ENCODE results near the gene FAM83F. TPM values are rescaled to one million over a fixed set of nuclear protein-coding genes. Genes with fewer than 3 reads are reported as not detected.

FAM83F gene
- total and polyA plus RNA-seq, 3 experiments from 2014 or later: 0.01 to 0.51 (median 0.33) TPM

- no peaks in the 10 kb centered on the region for H3K9me3 ChIP-seq (ENCODE audit: low read length)
- no peak overlapping the region for H3K4me3 ChIP-seq (ENCODE audit: low read length)
- Mint-ChIP-seq H3K27me3 (peaks cover 3 to 5% of the 10 kb centered on the region in 2 donors), H3K4me1 (peaks cover 0 to 4% (median 1%) of the 10 kb centered on the region in 3 donors), H3K36me3 (no peaks in the 10 kb centered on the region), H3K27ac (no peak overlapping the region), H3K4me3 (no peak overlapping the region), H3K9me3 (no peaks in the 10 kb centered on the region)
- no peaks in the 10 kb centered on the region for H3K4me1 ChIP-seq (ENCODE audit: insufficient read depth, low read length)
- H3K27me3 ChIP-seq (ENCODE audit: insufficient read depth, low read length, poor library complexity, severe bottlenecking): no peaks in the 10 kb centered on the region
- DNase-seq: no peak
- H3K36me3 ChIP-seq (ENCODE audit: insufficient read depth, low read length): no peaks in the 10 kb centered on the region
- H3K27ac ChIP-seq (ENCODE audit: low read depth, low read length): no peak overlapping the region
- ChIA-PET POLR2A (no interaction called here), CTCF (interaction anchor here (0.8 kb wide), 1 partner anchor 72 kb away, joined by 3 read pairs; no protein-coding TSS in a partner anchor)
Observed at GRCh38 chr22:40030026-40030757, 35.4 kb downstream of the FAM83F start.

- no peaks in the 10 kb centered on the region for H3K9me3 ChIP-seq (ENCODE audit: low read length)
- no peaks in the 10 kb centered on the region for H3K27me3 ChIP-seq (ENCODE audit: insufficient read depth, low read length, poor library complexity, severe bottlenecking)
- H3K36me3 ChIP-seq (ENCODE audit: insufficient read depth, low read length): no peaks in the 10 kb centered on the region
- ChIA-PET CTCF (interaction anchor here (0.9 kb wide), 1 partner anchor 495 kb away, joined by 3 read pairs; no protein-coding TSS in a partner anchor), POLR2A (no interaction called here)
- Mint-ChIP-seq H3K36me3 (no peaks in the 10 kb centered on the region), H3K9me3 (no peaks in the 10 kb centered on the region), H3K27me3 (peaks cover 3 to 5% of the 10 kb centered on the region in 2 donors), H3K4me1 (peaks cover 0 to 4% (median 1%) of the 10 kb centered on the region in 3 donors), H3K4me3 (no peak overlapping the region), H3K27ac (no peak overlapping the region)
- no peak overlapping the region for H3K27ac ChIP-seq (ENCODE audit: low read depth, low read length)
- no peak for DNase-seq
- no peak overlapping the region for H3K4me3 ChIP-seq (ENCODE audit: low read length)
- H3K4me1 ChIP-seq (ENCODE audit: insufficient read depth, low read length): no peaks in the 10 kb centered on the region
Observed at GRCh38 chr22:40030758-40031095, 36.0 kb downstream of the FAM83F start.

DNA sequence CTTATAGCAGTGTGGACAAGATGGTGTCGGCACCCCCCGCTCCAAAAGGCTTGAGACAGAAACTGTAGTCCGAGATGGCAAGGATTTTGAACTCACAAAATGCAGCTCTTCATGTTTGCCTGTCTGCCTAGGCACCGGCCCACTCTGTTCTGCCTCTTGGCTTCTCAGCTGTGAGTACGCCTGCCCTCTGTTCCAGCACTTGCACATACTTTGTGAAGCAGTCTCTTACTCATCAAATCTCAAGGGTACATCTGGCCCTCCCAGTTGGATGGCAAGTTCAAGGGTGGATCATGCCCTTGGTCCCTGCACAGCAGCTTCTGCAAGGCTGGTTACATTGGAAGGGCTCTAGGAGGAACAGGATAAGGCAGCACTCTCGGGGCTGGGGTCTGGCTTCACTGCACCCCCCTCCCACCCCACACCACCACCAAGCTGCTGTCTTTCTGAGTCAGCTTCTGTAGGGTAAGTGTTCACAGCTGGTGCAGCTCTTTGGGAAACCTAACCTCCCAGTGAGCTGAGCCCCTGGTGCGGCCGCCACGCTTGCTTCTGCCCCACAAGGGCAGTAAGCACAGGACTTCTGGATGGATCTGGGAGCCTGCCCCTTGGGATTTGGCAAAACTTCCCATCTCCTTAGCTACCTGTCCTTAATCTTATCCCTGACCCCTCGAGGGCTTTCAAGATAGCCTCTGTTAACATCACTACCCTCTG, 37.2 kb downstream of the FAM83F start:
- H3K4me1 Mint-ChIP-seq: peaks cover 0 to 4% (median 1%) of the 10 kb centered on the region in 3 donors
- Histone ChIP-seq H3K9me3 (ENCODE audit: low read length) (no peaks in the 10 kb centered on the region), H3K36me3 (ENCODE audit: insufficient read depth, low read length) (no peaks in the 10 kb centered on the region), H3K27me3 (ENCODE audit: insufficient read depth, low read length, poor library complexity, severe bottlenecking) (no peaks in the 10 kb centered on the region), H3K4me3 (ENCODE audit: low read length) (no peak overlapping the region), H3K4me1 (ENCODE audit: insufficient read depth, low read length) (no peaks in the 10 kb centered on the region), H3K27ac (ENCODE audit: low read depth, low read length) (no peak overlapping the region)
- H3K9me3 Mint-ChIP-seq: no peaks in the 10 kb centered on the region
- ChIA-PET CTCF (interaction anchor here (0.7 to 1.2 kb wide), 2 partner anchors 85 to 316 kb away, joined by 3 to 4 read pairs; no protein-coding TSS in a partner anchor), POLR2A (interaction anchor here (0.6 kb wide), 1 partner anchor 12 kb away, joined by 4 read pairs; no protein-coding TSS in a partner anchor)
- no peak overlapping the region for H3K4me3 Mint-ChIP-seq
- H3K27me3 Mint-ChIP-seq: peaks cover 7 to 8% of the 10 kb centered on the region in 2 donors
- H3K27ac Mint-ChIP-seq: no peak overlapping the region
- no peak for DNase-seq
- no peaks in the 10 kb centered on the region for H3K36me3 Mint-ChIP-seq

- POLR2A ChIA-PET: interaction anchor here (1.5 kb wide), 1 partner anchor 9 kb away, joined by 4 read pairs; no protein-coding TSS in a partner anchor
- no peaks in the 10 kb centered on the region for H3K36me3 Mint-ChIP-seq
- H3K27me3 Mint-ChIP-seq: peaks cover 17 to 21% of the 10 kb centered on the region in 2 donors
Observed at GRCh38 chr22:40033586-40034380, 39.0 kb downstream of the FAM83F start.

DNA sequence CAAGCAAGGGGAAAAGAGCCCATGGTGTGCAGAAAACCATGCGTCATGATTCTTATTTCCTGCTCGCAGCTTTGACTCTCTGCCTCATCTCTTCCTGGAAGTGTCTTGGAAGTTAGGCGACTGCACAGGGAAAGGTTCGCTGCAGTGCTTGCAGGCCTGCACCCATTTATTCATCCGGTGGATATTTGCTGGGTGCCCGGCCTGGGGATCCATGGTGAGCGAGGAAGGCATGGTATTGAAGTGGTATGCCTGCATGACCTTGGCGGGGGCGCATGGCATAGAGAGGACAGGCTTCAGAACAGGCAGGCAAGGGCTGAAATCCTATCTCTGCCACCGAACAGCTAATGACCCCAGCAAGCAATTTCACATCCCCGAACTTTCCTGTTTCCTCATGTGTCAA, 40.6 kb downstream of the FAM83F start:
- no peak overlapping the region for H3K27ac ChIP-seq (ENCODE audit: low read depth, low read length)
- peaks cover 5% of the 10 kb centered on the region for H3K27me3 ChIP-seq (ENCODE audit: insufficient read depth, low read length, poor library complexity, severe bottlenecking)
- H3K4me3 ChIP-seq (ENCODE audit: low read length): no peak overlapping the region
- Mint-ChIP-seq H3K27me3 (peaks cover 20 to 32% of the 10 kb centered on the region in 2 donors), H3K9me3 (no peaks in the 10 kb centered on the region), H3K36me3 (no peaks in the 10 kb centered on the region), H3K4me1 (peaks cover 0 to 4% (median 1%) of the 10 kb centered on the region in 3 donors), H3K27ac (no peak overlapping the region), H3K4me3 (no peak overlapping the region)
- H3K4me1 ChIP-seq (ENCODE audit: insufficient read depth, low read length): no peaks in the 10 kb centered on the region
- H3K9me3 ChIP-seq (ENCODE audit: low read length): no peaks in the 10 kb centered on the region
- ChIA-PET CTCF (interaction anchor here (0.7 to 2.2 kb wide), 5 partner anchors 9 to 501 kb away, joined by 3 to 14 read pairs (median 4); partner anchors contain the start of gene GRAP2), POLR2A (no interaction called here)
- no peaks in the 10 kb centered on the region for H3K36me3 ChIP-seq (ENCODE audit: insufficient read depth, low read length)
- DNase-seq: no peak

More at GRCh38 chr22:40033586-40034380, 39.0 kb downstream of the FAM83F start:
- H3K4me3 ChIP-seq (ENCODE audit: low read length): no peak overlapping the region
- no peak for DNase-seq
- no peaks in the 10 kb centered on the region for H3K9me3 Mint-ChIP-seq
- H3K4me1 ChIP-seq (ENCODE audit: insufficient read depth, low read length): no peaks in the 10 kb centered on the region
- peaks cover 5% of the 10 kb centered on the region for H3K27me3 ChIP-seq (ENCODE audit: insufficient read depth, low read length, poor library complexity, severe bottlenecking)
- H3K36me3 ChIP-seq (ENCODE audit: insufficient read depth, low read length): no peaks in the 10 kb centered on the region
- no peak overlapping the region for H3K4me3 Mint-ChIP-seq
- peaks cover 0 to 4% (median 1%) of the 10 kb centered on the region in 3 donors for H3K4me1 Mint-ChIP-seq
- CTCF ChIA-PET: interaction anchor here (0.6 to 2.2 kb wide), 3 partner anchors 9 to 495 kb away, joined by 3 to 14 read pairs (median 4); no protein-coding TSS in a partner anchor
- peak overlapping the region in 1 of 8 donors; percentile 17 for H3K27ac Mint-ChIP-seq
- no peaks in the 10 kb centered on the region for H3K9me3 ChIP-seq (ENCODE audit: low read length)
- H3K27ac ChIP-seq (ENCODE audit: low read depth, low read length): no peak overlapping the region

DNA sequence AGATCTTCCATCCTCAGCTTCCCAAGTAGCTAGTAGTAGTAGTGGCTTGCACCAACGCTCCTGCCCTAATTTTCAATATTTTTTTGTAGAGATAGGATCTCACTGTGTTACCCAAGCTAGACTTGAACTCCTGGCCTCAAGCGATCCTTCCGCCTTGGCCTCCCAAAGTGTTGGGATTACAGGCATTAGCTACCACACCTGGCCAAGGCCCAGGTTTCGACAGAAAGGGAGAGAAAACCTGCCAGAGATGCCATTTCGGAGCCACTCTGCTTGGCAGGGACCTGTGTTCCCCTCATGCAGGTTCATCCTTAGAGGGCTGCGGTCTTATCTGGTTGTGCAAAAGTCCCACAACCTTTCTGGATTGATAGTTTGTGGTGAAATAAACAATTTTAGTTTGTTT, 41.4 kb downstream of the FAM83F start:
- no peaks in the 10 kb centered on the region for H3K9me3 ChIP-seq (ENCODE audit: low read length)
- Mint-ChIP-seq H3K4me1 (no peaks in the 10 kb centered on the region), H3K4me3 (no peak overlapping the region), H3K36me3 (no peaks in the 10 kb centered on the region), H3K27me3 (peaks cover 20 to 32% of the 10 kb centered on the region in 2 donors), H3K9me3 (no peaks in the 10 kb centered on the region), H3K27ac (no peak overlapping the region)
- no peak overlapping the region for H3K4me3 ChIP-seq (ENCODE audit: low read length)
- no peak overlapping the region for H3K27ac ChIP-seq (ENCODE audit: low read depth, low read length)
- no peaks in the 10 kb centered on the region for H3K36me3 ChIP-seq (ENCODE audit: insufficient read depth, low read length)
- DNase-seq: no peak
- ChIA-PET CTCF (interaction anchor here (0.7 to 1.9 kb wide), 8 partner anchors 8 to 542 kb away, joined by 3 to 12 read pairs (median 4); partner anchors contain the start of gene GRAP2), POLR2A (no interaction called here)
- H3K4me1 ChIP-seq (ENCODE audit: insufficient read depth, low read length): no peaks in the 10 kb centered on the region
- H3K27me3 ChIP-seq (ENCODE audit: insufficient read depth, low read length, poor library complexity, severe bottlenecking): peaks cover 5% of the 10 kb centered on the region

GRCh38 chr22:40036591-40037225, 42.0 kb downstream of the FAM83F start:
- H3K4me3 Mint-ChIP-seq: no peak overlapping the region
- peaks cover 20 to 32% of the 10 kb centered on the region in 2 donors for H3K27me3 Mint-ChIP-seq
- H3K27me3 ChIP-seq (ENCODE audit: insufficient read depth, low read length, poor library complexity, severe bottlenecking): peaks cover 5% of the 10 kb centered on the region
- H3K27ac Mint-ChIP-seq: no peak overlapping the region
- H3K4me3 ChIP-seq (ENCODE audit: low read length): no peak overlapping the region
- peak in 4 of 5 donors; percentile 18 to 66 (median 29) for DNase-seq
- ChIA-PET POLR2A (no interaction called here), CTCF (interaction anchor here (0.7 to 1.9 kb wide), 9 partner anchors 9 to 544 kb away, joined by 3 to 12 read pairs (median 3); partner anchors contain the start of gene GRAP2)
- no peaks in the 10 kb centered on the region for H3K9me3 Mint-ChIP-seq
- no peaks in the 10 kb centered on the region for H3K4me1 Mint-ChIP-seq
- H3K36me3 ChIP-seq (ENCODE audit: insufficient read depth, low read length): no peaks in the 10 kb centered on the region
- H3K36me3 Mint-ChIP-seq: no peaks in the 10 kb centered on the region
- no peaks in the 10 kb centered on the region for H3K9me3 ChIP-seq (ENCODE audit: low read length)
- H3K27ac ChIP-seq (ENCODE audit: low read depth, low read length): no peak overlapping the region
- no peaks in the 10 kb centered on the region for H3K4me1 ChIP-seq (ENCODE audit: insufficient read depth, low read length)

Data from CD8-positive, alpha-beta memory T cell (primary cell).